ENCODE results near the gene CTXND1.

The CTXND1 gene

DNA sequence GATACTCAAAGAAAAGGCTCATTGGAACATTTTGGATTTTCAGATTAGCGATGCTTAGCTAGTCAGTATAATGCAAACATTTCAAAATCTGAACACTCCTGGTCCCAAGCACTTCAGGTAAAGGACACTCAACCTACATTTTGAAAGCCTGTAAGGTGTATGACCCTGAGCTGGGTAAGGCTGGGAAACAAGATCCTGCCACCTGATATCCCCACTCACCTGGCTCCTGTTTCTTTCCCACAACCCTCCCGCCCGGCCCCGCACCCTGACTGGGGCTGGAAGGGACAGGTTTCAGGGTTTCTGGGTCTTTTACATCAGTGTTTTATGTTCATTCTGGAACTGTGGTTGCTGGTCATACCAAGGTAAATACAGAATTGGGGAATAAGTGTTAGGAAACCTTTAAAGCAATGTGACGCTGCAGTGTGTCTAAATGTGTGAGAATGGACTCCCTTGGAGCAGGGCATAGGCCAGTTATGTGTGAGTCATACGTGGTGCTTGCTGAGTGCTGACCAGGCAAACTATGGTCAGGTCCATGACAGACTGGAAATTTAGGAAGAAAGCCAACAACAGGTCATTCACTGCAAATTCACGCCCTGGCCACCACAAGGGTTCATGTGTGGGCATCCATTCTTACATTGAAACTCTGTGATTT is 22.9 kb downstream of the CTXND1 start:
- H3K9me2 ChIP-seq (replicated peaks; ENCODE audit: control insufficient read depth, low read length): no peaks in the 10 kb centered on the region
- no peak overlapping the region for H3K27ac ChIP-seq (ENCODE audit: low read depth, low read length)
- H3K9me3 ChIP-seq (ENCODE audit: control insufficient read depth, insufficient read depth, low read length): no peaks in the 10 kb centered on the region
- no peaks in the 10 kb centered on the region for H3K36me3 ChIP-seq (ENCODE audit: control insufficient read depth, low read length)
- no peaks in the 10 kb centered on the region for H3K79me2 ChIP-seq (ENCODE audit: control insufficient read depth, low read length)
- H3K4me3 ChIP-seq (ENCODE audit: low read length): no peak overlapping the region
- no peaks in the 10 kb centered on the region for H3F3A ChIP-seq (ENCODE audit: control insufficient read depth, insufficient read depth)
- peaks cover 13% of the 10 kb centered on the region for H3K27me3 ChIP-seq (ENCODE audit: control insufficient read depth, low read length)
- TF ChIP-seq EZH2phosphoT487 (IDR thresholded peaks at IDR 0.05; ENCODE audit: borderline replicate concordance, low read length): no peak
- TF ChIP-seq, protein P1, sequence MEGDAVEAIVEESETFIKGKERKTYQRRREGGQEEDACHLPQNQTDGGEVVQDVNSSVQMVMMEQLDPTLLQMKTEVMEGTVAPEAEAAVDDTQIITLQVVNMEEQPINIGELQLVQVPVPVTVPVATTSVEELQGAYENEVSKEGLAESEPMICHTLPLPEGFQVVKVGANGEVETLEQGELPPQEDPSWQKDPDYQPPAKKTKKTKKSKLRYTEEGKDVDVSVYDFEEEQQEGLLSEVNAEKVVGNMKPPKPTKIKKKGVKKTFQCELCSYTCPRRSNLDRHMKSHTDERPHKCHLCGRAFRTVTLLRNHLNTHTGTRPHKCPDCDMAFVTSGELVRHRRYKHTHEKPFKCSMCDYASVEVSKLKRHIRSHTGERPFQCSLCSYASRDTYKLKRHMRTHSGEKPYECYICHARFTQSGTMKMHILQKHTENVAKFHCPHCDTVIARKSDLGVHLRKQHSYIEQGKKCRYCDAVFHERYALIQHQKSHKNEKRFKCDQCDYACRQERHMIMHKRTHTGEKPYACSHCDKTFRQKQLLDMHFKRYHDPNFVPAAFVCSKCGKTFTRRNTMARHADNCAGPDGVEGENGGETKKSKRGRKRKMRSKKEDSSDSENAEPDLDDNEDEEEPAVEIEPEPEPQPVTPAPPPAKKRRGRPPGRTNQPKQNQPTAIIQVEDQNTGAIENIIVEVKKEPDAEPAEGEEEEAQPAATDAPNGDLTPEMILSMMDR (IDR thresholded peaks at IDR 0.05; ENCODE audit: low read depth, low read length, poor library complexity, severe bottlenecking): no peak
- no peaks in the 10 kb centered on the region for H3K4me1 ChIP-seq (ENCODE audit: control insufficient read depth, low read length)
- H3K4me2 ChIP-seq (ENCODE audit: low read length): no peak overlapping the region
- no peaks in the 10 kb centered on the region for H4K20me1 ChIP-seq (ENCODE audit: control insufficient read depth, insufficient read depth, low read depth, low read length)

DNA sequence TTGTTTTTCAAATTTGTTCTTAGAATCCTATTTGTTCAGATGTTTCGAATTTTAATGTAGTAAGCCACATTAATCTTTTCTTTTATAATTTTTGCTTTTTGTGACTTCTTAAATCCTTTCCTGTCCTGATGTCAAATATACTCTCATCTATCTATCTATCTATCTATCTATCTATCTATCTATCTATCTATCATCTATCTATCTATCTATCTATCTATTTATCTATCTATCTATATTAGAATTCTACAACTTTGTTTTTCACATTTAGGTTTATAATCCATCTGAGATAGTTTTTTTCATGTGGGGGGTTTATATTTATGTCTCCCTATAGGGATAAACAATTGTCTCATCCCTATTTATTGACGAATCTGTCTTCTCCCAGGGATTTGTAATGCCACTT is 32.1 kb downstream of the CTXND1 start:
- Histone ChIP-seq H3K79me2 (ENCODE audit: control insufficient read depth, low read length) (no peaks in the 10 kb centered on the region), H3F3A (ENCODE audit: control insufficient read depth, insufficient read depth) (no peaks in the 10 kb centered on the region), H3K4me3 (ENCODE audit: low read length) (no peak overlapping the region), H4K20me1 (ENCODE audit: control insufficient read depth, insufficient read depth, low read depth, low read length) (no peaks in the 10 kb centered on the region), H3K4me1 (ENCODE audit: control insufficient read depth, low read length) (no peaks in the 10 kb centered on the region), H3K36me3 (ENCODE audit: control insufficient read depth, low read length) (no peaks in the 10 kb centered on the region), H3K27ac (ENCODE audit: low read depth, low read length) (no peak overlapping the region), H3K9me3 (ENCODE audit: control insufficient read depth, insufficient read depth, low read length) (no peaks in the 10 kb centered on the region), H3K27me3 (ENCODE audit: control insufficient read depth, low read length) (peaks cover 1% of the 10 kb centered on the region; the same call in 1 of the 2 replicates), H3K4me2 (ENCODE audit: low read length) (no peak overlapping the region), H3K9me2 (replicated peaks; ENCODE audit: control insufficient read depth, low read length) (no peaks in the 10 kb centered on the region)
- TF ChIP-seq EZH2phosphoT487 (IDR thresholded peaks at IDR 0.05; ENCODE audit: borderline replicate concordance, low read length): no peak
- TF ChIP-seq, protein P1 (IDR thresholded peaks at IDR 0.05; ENCODE audit: low read depth, low read length, poor library complexity, severe bottlenecking): no peak

DNA sequence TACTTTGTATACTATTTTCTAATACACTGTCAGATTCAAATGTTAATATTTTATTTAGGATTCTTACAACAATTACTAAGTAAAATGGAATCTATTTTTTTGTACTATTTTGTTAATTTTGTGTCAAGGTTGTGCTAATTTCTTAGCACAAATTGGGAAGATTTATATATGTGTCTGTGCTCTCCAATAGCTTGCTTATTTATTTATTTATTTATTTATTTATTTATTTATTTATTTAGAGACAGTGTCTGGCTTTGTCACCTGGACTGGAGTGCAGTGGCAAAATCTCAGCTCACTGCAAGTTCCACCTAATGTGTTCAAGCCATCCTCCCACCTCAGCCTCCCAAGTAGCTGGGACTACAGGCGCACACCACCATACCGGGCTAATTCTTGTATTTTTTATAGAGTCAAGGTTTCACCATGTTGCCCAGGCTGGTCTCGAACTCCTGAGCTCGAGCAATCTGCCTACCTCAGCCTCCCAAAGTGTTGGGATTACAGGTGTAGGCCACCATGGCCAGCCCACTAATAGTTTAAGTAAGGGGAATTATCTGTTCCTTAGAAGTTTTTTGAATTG is 34.6 kb downstream of the CTXND1 start:
- no peak for TF ChIP-seq EZH2phosphoT487 (IDR thresholded peaks at IDR 0.05; ENCODE audit: borderline replicate concordance, low read length)
- TF ChIP-seq, protein P1 (IDR thresholded peaks at IDR 0.05; ENCODE audit: low read depth, low read length, poor library complexity, severe bottlenecking): no peak
- Histone ChIP-seq H3K36me3 (ENCODE audit: control insufficient read depth, low read length) (no peaks in the 10 kb centered on the region), H3K9me3 (ENCODE audit: control insufficient read depth, insufficient read depth, low read length) (no peaks in the 10 kb centered on the region), H4K20me1 (ENCODE audit: control insufficient read depth, insufficient read depth, low read depth, low read length) (no peaks in the 10 kb centered on the region), H3K4me2 (ENCODE audit: low read length) (no peak overlapping the region), H3K79me2 (ENCODE audit: control insufficient read depth, low read length) (no peaks in the 10 kb centered on the region), H3K4me3 (ENCODE audit: low read length) (no peak overlapping the region), H3K4me1 (ENCODE audit: control insufficient read depth, low read length) (no peaks in the 10 kb centered on the region), H3F3A (ENCODE audit: control insufficient read depth, insufficient read depth) (no peaks in the 10 kb centered on the region), H3K27ac (ENCODE audit: low read depth, low read length) (no peak overlapping the region), H3K9me2 (replicated peaks; ENCODE audit: control insufficient read depth, low read length) (no peaks in the 10 kb centered on the region), H3K27me3 (ENCODE audit: control insufficient read depth, low read length) (peaks cover 12% of the 10 kb centered on the region; the same call in 1 of the 2 replicates)

All from DOHH2 (cell line).